GM10266 (cell line): ENCODE measurements around the gene BAIAP2.
"Not testable (repeated sequence)": the region's sequence is repeated elsewhere in the genome, so short reads cannot be mapped to it uniquely, and the experiment has no call there.

ENCODE experiments used
- DNase-seq: peaks from one replicate; pipeline ENCODE4 v3.0.0; 2012; ENCODE audit errors: extremely low spot score
- CTCF ChIP-seq: IDR thresholded peaks from 2 replicates; pipeline ENCODE4 v1.5.1; 2012; ENCODE audit warnings: mild to moderate bottlenecking, low read depth; ENCODE audit not compliant: control insufficient read depth, insufficient read depth; ENCODE audit errors: missing control alignments

The BAIAP2 gene

GRCh38 chr17:81012574-81013447 is 22.1 kb upstream of the BAIAP2 start:
- DNase-seq: no peak

GRCh38 chr17:81013642-81014041 is 21.3 kb upstream of the BAIAP2 start:
- DNase-seq: no peak
- no peak for TF ChIP-seq CTCF

More at GRCh38 chr17:81012574-81013447, 22.1 kb upstream of the BAIAP2 start:
- TF ChIP-seq CTCF: no peak

GRCh38 chr17:81015136-81015535 is 19.8 kb upstream of the BAIAP2 start:
- DNase-seq: no peak
- TF ChIP-seq CTCF: no peak

GRCh38 chr17:81016575-81016974 is 18.4 kb upstream of the BAIAP2 start:
- no peak for TF ChIP-seq CTCF
- DNase-seq: no peak

GRCh38 chr17:81017330-81017729 is 17.6 kb upstream of the BAIAP2 start:
- DNase-seq: not testable (repeated sequence)

- peak; percentile 58 for DNase-seq
- no peak for TF ChIP-seq CTCF
Observed at GRCh38 chr17:81018044-81018802, 16.7 kb upstream of the BAIAP2 start.

GRCh38 chr17:81019563-81020442 is 15.1 kb upstream of the BAIAP2 start:
- no peak for TF ChIP-seq CTCF
- DNase-seq: no peak
